HG03025 (cell line): ENCODE results near the gene WFIKKN1.

Experiments used
- ATAC-seq: cut with Tn5 transposase; IDR thresholded peaks from one replicate; pipeline ENCODE4 v1.9.1; 2021; ENCODE audit warnings: mild to moderate bottlenecking, moderate library complexity; ENCODE audit not compliant: unreplicated experiment, low FRiP score

WFIKKN1 gene

DNA sequence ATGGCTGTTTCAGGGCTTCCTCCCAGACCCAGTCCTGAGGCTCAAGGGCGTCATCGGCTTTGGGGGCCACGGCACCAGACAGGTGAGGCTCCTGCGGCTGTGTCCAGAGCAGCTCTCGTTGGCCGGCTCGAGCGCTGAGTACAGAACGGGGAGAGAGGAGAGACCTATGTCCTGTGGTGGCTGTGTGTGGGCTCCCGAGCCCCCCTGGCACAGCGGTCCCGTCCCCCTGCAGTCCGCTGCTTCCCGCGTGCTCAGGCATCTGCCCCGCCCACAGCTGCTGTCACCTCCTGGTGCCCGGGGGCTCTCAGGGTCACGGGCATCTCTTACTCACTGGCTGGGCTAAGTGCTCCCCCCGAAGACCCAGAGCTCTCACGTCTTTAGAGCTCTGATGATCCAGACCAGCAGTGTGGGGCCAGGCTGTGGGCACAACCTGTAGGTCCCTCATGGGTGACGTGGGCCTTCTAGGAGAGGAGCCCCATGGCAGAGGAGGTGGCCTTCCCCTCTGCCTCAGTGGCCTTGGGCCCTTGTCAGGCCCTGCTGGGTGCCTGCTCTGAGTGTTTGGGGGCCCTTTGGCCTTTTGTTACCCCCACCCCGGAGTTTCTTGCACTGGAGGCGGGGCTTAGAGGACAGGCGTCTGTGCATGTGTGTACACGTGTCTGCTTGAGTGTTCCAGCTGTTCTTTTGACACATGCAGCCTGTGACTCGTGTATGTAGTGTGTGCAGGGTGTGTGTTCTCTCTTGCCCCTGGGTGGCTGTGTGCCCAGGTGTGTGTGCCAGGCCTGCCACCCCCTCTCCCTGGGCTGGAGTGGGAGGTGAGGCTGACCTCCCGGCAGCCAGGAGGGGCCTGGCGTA, 21.9 kb downstream of the WFIKKN1 start:
- no peak for ATAC-seq

DNA sequence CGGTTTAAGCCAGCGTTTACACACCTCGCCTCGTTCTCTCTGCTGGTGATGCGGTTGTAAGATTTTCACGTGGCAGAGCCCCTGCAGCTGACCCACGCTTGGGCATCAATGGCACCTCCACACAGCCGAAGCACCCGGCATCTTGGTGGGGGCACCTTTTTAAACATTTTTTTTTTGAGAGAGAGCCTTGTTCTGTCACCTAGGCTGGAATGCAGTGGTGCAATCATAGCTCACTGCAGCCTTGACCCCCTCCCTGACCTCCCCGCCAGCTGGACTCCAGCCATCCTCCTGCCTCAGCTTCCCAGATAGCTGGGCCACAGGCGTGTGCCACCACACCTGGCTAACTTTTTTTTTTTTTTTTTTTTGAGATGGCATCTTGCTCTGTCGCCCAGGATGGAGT, 23.2 kb downstream of the WFIKKN1 start:
- ATAC-seq: no peak

DNA sequence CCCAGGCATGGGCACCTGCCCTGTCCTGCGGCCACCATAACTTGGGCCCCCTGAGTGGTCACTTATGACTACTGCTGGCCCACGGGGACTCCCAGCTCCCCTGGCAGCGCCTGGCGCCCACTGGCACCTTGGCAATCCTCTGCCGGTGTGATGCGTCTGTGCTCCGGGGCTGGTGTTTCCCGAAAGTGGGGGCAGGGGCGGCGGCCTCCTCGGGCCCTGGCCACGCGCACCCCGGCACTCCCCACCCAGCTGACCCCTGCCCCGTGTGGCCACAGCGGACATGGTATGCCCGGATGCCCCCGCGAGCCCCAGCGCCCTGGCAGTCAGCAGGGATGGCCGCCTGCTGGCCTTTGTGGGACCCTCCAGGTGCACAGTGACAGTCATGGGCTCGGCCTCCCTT, 26.7 kb downstream of the WFIKKN1 start:
- ATAC-seq: no peak

DNA sequence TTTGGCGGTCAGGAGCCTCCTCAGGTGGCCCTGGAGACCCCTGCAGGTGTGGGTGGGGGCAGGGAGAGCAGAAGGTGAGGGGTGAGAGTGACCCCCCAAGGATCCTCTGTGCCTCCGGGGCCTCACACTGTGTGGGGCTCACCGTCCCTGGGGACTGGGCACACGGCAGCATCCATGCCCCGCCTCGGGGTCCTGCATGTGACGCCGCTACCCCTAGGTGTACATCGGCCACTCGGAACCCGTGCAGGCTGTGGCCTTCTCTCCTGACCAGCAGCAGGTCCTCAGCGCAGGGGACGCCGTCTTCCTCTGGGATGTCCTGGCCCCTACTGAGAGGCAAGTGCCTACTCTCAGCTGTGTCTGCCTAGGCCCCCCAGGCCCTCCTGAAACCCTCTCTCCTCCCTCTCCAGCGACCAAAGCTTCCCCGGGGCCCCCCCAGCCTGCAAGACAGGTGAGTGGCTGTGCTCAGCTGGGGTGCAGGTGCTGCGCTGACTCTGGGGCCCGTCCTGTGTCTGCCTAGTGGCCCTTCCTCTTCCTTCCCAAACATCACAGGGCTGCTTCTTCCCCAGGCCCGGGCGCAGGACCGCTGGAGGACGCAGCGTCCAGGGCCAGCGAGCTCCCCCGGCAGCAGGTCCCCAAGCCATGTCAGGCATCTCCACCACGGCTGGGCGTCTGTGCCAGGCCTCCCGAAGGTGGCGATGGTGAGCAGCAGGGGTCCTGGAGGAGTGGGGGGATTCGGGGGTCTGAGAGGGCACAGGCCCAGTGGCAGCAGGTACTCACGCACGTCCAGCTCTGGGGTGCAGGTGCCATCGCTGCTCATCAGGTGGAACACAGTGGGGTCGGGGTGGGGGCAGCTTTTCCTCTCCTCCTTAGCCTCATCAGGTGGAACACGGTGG, 28.1 kb downstream of the WFIKKN1 start:
- no peak for ATAC-seq

DNA sequence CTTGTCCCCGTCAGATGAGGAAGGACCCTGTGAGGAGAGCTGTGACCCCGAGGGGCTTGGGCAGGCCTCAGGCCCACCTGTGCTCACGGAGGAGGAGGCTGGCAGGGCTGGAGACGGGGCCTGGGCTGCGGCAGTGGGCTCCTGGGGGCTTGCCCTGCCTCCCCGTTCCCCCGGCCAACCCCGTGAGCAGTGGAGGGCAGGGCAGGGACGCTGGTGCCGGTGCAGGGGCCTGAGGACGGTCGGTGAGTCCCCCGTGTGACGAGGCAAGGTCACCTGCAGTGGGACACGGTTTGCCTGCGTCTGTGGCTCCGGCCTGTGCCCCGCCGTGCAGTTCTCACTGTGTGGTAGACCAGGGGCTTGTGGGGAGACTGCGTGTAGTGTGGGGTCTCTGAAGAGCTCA, 28.8 kb downstream of the WFIKKN1 start:
- ATAC-seq: no peak

DNA sequence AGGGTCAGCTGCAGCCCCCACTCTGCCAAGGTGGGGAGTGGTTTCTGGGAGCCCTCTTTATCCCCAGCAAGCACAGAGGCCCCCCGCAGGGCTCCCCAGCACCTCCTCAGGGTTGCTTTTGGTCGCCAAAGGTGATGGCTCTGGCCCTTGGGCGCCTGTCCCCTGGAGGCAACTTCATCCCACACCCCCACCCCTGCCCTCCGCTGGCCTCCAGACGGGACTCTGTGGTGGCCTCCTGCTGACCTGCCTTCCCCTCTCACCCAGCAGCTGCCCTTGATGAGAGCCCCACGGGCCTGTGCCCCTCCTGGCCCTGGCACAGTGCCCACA, 29.3 kb downstream of the WFIKKN1 start:
- ATAC-seq: no peak

DNA sequence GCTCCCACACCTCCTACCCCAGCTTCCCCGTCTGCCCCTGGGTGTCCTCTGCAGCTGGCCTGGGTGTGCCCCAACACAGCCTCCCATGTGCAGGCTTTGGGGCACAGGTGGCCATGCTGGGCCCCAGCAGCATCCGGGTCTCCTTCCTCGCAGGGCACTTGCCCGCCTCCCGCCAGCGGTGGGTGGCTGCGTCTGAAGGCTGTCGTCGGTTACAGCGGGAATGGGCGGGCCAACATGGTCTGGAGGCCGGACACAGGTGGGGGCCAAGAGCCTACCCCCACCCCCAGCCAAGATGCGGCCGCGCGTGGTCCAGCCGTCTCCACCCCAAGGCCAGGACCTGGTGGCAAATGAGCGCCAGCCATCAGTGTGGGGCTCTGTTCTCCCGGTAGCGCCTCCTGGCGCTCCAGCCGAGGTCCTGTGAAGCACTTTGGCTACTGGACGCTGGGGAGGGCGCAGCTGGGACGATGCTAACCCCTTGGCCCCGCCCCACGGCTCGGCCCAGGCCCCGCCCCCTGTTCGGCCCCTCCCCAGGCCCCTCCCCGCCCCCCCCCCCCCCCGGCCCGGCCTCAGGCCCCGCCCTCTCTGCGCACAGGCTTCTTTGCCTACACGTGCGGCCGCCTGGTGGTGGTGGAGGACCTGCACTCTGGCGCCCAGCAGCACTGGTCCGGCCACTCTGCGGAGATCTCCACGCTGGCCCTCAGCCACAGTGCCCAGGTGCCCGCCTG, 29.8 kb downstream of the WFIKKN1 start:
- ATAC-seq: peak; percentile 41

DNA sequence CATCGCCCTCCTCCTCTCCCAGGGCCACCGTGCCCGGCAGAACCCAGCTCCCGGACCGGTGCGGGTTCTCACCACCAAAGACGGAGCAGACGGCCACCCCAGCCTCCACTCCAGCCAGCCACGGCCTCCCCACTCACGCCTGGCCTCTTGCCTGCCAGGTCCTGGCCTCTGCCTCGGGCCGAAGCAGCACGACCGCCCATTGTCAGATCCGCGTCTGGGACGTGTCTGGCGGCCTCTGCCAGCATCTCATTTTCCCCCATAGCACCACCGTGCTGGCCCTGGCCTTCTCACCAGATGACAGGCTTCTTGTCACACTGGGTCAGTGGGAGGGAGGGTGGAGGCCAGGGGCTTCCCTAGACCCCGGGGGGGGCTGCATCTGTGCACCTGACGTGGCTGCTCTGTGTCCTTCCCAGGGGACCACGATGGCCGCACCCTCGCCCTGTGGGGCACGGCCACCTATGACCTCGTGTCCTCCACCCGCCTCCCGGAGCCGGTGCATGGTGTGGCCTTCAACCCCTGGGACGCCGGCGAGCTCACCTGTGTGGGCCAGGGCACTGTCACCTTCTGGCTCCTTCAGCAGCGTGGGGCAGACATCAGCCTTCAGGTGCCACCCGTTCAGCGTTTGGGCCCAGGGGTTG, 30.5 kb downstream of the WFIKKN1 start:
- peak; percentile 8 for ATAC-seq

DNA sequence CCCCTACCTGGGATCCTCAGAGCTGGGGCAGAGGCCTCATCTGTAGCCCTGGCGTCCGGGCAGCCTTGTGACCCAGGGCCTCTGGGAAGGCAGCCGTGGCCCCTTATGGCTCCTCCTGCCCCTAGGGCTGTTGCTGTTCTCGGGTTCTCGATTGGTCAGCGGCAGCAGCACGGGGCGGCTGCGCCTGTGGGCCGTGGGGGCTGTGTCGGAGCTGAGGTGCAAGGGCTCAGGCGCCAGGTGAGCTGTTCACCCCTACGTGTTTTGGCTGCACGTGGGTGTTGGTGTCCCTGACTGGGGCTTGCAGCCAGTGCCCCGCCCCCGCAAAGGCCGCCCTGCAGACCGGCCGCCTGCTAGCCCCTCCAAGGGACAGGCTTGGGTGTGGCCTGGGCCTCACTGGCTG, 31.3 kb downstream of the WFIKKN1 start:
- ATAC-seq: no peak

DNA sequence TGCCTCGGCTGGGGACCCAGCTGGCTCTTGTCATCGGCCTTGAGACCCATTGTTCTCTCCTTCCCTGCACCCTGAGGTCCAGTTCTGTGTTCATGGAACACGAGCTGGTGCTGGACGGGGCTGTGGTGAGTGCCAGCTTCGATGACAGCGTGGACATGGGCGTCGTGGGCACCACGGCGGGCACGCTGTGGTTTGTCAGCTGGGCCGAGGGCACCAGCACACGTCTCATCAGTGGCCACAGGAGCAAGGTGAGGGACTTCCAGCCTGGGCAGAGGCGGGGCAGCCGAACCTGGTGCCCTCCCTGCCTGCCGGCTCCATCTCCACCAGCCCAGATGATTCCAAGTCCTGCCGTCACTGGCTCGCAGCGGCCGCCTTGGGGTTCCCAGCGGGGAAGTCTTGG, 31.8 kb downstream of the WFIKKN1 start:
- no peak for ATAC-seq

DNA sequence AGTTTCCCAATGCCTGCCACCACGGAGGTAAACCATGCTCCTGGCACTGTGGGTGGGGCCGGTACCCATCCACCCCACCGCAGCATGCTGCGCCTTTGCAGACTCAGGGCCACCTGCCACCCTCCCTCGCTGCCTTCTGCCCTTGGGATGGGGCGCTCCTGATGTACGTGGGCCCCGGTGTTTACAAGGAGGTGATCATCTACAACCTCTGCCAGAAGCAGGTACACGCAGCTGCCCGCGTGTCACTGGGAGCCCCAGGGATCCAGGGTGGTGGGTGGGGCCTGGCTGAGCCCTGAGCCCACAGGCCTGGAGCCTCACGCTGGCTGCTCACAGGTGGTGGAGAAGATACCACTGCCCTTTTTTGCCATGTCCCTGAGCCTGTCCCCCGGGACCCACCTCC, 35.8 kb downstream of the WFIKKN1 start:
- no peak for ATAC-seq

DNA sequence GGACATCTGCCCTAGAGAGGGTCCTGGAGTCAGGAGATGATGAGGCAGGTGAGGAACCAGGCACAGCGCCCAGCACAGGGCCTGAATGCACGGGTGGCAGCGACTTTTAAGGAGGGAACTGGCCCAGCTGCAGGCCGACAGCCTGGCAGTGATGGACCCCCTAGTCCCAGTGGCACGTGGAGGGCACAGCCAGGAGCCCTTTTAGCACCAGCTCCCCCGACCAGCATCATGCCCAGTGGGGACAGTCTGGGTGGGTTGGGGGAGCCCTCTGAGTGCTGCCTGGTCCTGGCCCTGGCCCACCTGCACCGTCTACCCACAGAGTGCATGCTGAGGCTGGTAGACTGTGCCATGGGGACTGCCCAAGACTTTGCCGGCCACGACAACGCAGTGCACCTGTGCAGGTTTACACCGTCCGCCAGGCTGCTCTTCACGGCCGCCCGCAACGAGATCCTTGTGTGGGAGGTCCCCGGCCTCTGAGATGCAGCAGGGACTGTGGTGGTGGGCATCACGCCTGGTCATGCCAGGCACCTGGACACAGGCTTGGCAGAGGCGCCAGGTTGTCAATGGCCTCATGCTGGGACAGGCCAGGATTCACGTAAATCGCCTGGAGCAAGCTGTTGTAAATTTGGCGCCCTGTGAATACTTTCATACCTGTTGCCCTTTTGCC, 36.5 kb downstream of the WFIKKN1 start:
- no peak for ATAC-seq

DNA sequence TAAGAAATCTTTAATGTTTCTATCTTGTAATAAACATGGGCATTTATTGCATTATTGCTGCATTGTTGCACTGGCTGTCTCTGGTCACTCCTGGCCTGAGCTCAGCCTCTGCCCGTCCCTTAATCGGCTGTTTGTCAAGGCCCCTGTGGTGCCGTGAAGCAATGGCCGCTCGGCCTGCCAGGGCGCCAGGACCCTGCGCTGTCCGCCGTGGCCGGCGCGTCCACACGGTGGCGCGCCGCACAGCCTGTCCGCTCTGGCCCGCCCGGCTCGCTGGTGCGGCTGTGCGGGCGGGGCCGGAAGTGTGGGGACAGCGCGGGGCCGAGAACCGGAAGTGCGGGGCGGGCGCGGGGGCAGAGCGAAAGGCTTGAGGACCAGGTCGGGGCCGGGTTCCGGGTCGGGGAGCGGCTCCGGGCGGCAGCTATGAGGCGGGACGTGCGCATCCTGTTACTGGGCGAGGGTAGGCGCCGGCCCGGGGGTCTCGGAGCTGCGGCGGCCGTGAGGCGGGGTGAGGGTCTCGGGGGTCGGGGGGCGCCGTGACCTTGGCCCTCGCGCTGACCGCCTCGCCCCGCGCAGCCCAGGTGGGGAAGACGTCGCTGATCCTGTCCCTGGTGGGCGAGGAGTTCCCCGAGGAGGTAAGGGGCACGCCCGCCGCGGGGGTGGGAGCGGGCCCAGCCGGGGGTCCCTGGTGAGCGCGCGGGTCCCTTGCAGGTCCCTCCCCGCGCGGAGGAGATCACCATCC, 37.2 kb downstream of the WFIKKN1 start, which contains the start of gene RHOT2:
TSS of gene RHOT2 (plus strand) at position 353 of the 739 bp plus-strand sequence. CDS start at position 421, 68 bp downstream.
- ATAC-seq: peak; percentile 58

DNA sequence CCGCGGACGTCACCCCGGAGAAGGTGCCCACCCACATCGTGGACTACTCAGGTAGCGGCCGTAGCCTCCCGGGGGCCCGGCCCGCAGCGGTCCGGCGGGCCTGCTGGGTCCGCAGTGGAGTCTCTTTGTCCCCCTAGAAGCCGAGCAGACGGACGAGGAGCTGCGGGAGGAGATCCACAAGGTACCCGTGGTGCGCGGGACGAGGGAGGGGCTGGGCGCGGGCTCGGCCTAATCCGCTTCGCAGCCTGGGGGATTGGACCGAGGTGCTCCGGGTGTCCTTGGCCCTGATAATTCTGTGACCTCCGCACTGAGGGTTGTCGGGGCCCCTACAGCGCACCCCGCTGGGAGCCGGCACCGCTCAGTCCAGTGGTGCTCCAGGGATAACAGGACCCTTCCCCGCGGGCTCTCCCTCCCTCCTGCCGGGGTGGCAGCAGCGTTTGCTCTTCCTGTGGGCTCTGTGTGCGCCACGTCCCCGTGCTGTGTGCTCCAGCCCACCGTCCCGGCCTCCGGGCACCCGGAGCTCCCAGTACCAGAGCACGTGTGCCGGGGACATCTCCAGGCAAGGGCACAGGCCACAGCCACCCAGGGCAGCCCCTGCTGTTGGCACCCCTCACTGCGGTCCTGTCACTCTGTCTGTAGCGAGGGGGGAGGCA, 37.9 kb downstream of the WFIKKN1 start:
- peak; percentile 16 for ATAC-seq

DNA sequence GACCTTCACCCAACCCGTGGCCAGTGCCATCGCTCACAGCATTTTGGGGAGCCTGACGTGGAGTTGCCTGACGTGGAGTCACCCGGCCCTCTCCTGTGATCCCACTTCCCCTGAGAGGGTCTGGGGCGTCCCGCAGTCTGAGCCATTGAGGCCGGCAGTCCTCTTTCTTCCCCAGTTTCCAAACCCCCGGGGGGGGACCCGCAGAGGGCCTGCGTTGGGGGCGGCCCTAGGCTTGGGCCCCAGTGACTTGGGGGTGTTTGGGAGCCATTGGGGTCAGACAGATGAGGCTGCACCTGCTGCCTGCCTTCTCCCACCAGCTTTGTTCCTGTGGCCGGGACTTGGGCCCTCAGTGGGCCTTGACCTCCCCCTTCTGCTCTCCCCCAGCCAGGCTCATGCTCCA, 38.9 kb downstream of the WFIKKN1 start:
- no peak for ATAC-seq

DNA sequence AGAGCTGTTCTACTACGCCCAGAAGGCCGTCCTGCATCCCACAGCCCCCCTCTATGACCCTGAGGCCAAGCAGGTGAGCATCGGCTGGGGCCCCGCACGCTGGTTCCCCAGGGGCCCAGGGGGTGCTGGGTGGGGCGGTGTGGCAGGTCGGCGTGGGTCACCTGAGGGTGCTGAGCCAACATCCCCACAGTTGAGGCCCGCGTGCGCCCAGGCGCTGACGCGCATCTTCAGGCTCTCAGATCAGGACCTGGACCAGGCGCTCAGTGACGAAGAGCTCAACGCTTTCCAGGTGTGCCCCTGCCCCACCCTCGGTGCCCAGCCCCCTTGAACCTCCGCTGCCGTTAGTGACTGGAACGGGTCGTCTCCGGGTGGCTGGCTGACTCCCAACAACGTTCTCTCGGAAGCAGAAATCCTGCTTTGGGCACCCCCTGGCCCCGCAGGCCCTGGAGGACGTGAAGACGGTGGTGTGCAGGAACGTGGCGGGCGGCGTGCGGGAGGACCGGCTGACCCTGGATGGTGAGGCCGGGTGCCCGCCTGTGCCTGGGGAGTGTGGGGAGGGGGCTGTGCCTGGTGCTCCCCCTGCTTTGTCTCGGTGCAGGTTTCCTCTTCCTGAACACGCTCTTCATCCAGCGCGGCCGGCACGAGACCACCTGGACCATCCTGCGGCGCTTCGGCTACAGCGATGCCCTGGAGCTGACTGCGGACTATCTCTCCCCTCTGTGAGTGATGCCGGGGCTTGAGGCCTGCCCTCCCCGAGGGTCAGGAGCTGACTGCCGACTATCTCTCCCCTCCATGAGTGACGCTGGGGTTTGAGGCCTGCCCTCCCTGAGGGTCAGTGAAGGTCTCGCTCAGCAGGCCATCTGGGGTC, 39.9 kb downstream of the WFIKKN1 start:
- no peak for ATAC-seq

DNA sequence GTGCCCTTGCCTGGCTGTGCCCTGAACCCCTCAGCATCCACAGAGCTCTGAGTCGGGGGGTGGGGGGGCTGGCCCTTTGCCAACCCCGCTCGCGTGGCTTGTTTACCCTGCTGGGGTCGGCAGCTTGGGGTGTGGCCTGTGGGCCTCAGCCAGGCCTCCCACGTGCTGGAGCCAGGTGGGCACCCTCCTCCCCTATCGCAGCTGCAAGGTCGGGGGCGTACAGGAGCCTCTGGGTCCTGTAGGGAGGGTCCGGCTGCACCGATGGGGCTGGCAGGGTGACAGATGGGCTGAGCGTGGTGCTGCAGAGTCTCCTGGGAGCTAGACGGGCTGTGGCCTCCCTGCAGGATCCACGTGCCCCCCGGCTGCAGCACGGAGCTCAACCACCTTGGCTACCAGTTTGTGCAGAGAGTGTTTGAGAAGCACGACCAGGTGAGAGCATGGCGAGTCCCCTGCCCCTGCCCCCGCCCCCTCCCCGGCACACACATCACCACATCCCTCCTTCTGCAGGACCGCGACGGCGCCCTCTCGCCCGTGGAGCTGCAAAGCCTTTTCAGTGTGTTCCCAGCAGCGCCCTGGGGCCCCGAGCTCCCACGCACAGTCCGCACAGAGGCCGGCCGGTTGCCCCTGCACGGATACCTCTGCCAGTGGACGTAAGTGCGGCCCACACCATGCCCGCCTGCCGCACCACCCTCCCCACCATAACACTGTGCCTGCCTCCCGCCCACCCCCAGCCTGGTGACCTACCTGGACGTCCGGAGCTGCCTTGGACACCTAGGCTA, 40.8 kb downstream of the WFIKKN1 start:
- ATAC-seq: no peak
